ENCODE results near the gene KLF13.

KLF13 gene

DNA sequence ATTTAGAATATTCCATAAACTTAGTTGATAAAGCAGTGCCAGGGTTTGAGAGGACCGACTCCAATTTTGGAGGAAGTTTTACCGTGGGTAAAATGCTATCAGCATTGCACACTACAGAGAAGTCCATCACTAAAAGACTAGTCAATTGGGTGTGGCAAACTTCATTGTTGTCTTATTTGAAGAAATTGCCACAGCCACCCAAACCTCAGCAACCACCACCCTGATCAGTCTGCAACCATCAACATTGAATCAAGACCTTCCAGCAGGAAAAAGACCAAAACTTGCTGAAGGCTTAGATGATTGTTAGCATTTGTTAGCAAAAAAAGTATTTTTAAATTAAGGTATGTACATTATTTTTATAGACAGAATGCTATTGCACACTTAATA lies 60.5 kb downstream of the KLF13 start:
- DNase-seq: peak; percentile 30

DNA sequence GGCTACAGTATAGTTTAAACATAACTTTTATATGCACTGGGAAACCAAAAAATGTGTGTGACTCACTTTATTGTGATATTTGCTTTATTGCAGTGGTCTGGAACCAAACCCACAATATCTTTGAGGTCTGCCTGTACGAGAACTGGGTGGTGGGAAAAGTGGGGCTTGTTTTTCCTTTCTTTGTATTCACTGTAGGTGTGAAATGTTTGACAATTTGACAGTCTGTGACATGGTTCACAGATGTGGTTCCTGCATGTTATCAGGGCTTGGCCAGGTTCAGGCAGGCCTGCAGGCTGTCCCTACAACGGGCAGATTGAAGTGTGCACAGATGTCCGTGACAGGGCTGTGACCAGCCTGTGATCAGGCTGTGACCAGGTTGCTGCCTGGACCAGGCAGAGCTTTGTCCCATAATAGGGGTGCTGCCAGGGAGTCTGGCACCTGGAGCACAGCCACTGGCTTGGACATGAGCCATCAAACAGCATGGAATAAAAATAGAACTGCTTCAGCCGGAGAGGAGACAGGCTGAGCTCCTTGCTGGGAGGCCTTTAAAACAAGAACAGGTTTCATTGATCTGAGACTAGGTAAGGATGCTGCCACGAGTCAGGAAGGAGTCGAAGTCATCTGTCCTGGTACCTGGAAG lies 61.0 kb downstream of the KLF13 start:
- DNase-seq: peak; percentile 66

DNA sequence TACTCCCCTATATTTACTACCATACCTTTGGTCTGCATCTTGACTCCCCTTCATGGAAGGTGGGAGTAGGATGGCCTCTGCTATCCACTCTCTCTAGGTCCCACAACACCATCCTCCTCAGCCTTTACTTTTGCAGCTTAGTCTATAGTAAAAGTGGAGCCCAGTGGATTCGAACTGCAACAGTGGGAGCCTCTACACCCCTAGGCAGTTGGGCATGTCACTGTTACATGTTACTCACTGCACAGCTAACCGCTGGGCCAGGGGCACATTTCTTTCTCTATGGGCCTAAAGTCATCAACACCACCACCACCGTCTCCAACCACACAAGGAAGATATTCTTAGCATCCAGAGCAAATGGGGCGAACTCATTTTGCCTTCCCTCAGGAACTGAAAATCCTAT lies 62.9 kb downstream of the KLF13 start:
- peak; percentile 44 for DNase-seq

DNA sequence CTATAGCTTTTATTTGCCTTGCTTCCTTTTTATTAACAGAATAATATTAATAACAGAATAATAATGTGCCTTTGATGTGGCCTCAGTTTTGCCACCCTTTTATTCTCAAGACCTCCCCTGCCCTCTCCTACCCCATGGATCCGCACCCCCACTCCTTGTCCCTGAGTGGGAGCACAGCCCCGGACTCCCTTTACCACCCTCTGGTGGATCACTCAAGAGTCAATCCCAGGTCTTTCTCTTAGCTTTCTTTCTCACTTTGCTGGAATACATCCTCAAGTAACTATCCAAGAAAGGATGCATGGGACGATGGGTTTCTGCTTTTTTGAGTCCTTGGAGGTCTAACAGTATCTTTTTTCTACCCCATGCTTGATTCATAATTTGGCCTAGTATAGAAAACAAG lies 63.4 kb downstream of the KLF13 start:
- peak; percentile 19 for DNase-seq

DNA sequence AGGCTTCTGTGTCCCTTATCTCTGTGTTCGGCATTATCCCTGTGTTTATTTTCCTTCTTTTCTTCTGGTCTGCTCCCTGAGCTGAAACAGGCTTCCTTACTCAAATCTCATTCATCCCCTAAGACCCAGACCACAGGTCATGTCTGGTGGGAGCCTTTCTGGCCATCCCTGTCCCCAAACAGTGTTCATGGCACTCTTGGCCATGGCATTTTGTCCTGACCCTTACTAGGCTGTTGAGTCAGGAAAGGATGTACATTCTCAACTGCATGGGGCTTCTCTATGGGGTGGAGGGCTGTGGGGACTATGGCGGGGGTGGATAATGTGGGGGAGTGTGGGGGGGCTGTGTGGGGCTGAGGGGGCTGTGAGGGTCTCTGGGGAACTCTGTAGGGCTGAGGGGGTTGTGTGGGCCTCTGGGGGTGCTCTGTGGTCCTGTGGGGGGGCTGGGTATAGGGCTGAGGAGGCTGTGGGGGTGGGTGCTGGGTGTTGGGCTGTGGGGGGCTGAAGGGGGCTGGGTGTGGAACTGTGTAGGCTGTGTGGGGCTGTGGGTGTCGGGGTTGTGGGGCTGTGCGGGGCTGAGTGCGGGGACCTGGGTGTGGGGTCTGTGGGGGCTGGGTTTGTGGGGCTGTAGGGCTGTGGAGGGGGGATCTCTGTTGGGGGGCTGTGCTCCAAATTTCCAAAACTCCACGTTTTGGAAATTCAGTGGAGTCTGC lies 64.3 kb downstream of the KLF13 start:
- DNase-seq: peak; percentile 34

DNA sequence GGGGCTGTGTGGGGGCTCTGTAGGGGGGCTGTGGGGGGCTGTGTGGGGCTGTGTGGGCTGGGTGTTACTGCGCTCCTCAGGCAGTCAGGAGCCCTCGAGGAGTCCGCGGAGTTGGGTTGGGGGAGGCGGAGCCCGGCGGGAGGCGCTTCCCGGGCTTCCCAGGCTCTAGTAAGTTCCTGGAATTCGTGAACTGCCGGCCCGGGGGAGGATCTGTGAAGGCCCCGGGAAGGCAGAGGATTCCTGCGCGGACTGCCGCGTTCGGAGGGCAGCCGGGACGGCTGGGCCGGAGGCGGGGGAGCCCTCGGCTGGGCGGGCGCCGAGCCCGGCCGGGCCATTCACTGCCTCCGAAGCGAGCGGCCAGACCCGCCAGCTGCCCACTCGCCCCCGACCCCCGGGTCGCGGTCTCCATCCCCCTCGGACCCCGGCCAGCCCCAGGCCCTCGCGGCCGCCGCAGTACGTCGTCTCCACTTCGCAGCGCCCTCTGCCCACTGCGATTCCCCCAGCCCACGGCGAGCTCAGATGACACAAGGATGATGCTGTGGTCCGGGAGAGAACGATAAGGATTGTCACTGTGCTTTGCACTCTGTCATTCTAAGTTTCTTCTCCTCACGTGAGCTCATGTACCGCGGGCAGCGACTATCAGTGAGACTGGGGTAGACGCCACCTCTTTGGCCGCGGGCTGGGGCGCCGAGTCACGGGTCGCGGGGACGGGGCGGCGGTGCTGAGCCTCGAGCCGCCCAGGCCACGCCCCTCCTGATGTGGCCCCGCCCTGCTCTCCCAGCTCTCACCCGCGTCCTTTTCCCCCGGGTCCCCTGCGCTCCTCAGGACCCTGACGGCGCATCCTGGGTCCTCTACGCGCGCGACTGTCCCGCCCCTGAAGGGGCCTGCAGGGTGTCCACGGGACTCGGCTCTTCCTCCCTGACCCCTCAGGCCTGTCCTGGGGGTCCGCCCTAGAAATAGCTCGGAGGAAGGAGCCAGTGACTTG lies 65.3 kb downstream of the KLF13 start:
- DNase-seq: peak; percentile 92

DNA sequence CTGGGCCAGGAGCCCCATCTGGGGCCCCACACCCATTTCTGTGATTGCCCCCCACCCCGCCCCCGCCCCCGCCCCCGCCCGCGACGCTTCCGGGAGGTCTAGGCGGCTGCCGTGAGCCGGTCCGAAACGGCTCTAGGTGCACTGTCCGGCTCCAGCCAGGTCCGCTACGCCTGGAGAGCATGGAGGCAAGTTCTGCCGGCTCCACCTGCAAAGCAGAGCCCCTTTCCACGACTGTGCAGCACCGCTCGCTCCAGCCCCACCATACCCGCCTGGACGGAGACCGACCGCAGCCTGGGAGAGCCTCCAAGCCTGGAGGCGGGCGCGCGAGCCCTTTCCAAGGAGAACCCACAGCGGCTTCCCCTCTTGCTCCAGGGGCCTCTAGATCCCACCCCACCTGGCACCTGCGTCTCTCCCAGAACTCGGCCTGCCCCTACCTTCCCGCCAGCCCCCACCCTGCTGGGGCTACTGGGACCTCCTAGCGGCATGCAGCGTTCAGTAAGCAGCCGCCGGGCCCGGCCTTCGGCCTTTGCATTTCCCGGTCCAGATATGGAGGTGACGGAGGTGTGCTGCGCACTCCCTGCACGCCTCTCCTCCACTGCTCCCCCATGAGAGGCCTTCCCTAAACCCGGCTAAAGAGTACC lies 66.2 kb downstream of the KLF13 start:
- peak; percentile 65 for DNase-seq

DNA sequence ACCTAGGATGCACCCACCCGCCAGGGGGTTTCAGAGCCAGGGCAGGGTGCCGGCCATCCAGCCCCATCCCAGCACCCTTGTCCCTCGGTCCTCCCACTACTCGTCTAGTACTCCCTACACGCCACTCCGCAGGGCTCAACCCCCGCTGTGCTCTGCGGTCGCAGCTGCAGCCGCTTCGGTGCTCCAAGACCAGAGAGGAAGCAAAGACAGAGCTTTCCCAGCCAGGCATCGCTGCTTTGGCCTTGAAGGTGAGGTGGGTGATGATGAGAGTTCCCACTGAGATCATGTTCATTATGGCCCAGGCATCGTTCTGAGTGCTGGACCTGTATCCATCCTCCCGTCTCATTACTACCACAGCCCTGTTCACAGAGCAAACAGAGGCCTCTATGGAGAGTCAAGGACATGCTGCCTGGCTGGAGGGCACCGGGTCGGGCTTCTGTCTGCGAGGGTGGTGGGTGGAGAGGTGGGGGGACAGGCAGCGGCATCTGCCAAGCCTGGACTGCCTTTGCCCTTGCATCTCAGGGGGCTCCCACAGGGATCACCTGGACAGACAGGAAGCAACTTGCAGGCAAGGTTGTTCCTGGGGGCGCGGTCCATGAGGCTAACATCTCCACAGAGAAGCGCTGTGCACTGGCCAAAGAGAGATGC lies 66.9 kb downstream of the KLF13 start:
- DNase-seq: peak; percentile 60

DNA sequence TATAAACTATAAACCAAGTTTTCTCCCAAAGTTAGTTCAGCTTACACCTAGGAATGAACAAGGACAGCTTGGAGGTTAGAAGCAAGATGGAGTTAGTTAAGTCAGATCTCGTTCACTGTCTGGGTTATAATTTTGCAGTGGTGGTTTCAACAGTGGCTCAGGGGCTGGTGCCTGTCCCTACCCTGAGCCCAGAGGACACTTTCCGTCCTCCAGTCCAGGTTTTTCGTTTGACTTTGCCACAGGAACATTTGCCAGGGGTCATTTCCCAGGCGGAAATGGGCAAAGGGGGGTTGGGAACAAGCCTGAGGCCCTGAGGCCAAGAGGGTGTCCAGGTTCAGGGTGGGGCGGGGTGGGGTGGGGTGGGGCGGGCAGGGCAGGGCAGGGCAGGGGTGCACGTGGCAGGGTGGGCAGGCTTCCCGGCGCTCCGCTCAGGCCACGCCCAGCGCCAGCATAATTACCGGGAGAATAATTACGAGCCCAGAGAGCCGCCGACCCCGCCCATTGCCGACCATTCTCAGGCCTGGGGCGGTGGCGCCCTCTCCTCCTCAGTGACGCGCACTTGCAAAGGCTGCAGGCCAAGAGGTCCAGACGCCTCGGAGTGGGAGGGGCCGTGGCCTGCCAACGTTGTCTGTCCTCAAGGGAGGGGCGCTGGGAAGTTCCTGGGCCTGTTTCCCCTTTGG lies 70.4 kb downstream of the KLF13 start:
- no peak for DNase-seq

DNA sequence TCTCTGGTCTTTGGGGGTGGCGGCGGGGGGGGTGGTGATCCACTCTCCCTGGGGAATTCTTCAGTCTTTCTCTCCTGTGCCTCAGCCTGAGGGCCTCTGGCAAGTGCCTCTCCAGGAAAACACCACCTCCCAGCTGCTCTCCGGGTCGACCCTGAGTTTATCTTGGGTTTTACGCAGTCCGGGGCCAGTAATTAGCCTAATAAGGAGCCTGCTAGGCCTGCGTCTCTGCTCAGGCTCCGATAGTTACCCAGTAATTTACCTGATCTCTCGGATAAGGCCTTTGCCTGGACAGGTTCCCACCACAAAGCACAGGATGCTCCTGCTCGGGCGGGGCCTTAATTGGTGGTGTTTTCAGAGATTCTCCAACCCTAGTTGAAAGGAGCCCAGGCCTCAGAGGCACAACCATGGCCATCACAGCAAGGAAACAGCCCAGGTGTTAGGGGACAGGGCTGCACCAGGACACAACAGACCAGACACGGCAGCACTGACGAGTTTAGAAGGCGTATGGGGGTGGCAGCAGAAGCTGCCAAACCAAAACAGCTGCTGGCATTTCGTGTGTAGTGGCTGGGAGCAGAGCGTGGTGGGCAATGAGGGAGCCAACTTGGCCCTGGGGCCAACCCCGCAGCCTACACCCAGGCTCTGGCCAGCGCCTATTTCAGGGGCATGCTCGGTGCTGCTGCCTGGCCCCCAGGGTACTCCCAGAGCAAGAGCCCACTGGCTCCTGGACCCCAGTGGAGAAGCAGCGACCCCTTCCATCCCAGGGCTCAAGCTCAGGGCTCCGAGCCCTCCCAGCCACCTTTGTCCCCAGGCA lies 71.4 kb downstream of the KLF13 start:
- peak; percentile 56 for DNase-seq

DNA sequence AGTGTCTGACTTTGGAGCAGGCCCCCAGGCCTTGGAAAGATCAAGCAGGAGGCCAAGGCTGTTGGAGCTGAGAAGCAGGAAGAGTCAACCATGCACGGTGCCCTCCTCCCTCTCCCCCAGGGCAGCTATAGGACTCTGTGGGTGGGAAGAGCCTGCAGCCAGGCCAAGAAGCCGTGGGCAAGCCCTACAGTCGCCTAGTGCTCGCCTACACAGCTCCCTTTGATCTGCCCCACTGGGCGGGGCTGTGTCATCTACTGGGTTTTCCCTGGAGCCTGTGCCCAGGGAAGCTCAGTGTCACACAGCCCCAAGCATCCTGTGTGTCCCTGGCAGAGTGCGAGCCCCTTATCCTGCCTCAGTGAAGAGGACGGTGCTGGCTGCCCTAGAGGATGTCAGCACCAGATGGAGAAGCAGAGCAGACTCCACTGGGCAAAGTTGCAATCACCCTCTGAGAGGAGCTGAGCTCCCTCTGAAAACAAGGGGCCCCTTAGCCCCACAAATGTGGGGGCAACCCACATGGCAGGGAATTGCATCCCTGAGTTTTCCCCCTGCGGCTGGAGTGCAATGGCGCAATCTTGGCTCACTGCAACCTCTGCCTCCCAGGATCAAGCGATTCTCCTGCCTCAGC lies 72.2 kb downstream of the KLF13 start:
- DNase-seq: peak; percentile 71

DNA sequence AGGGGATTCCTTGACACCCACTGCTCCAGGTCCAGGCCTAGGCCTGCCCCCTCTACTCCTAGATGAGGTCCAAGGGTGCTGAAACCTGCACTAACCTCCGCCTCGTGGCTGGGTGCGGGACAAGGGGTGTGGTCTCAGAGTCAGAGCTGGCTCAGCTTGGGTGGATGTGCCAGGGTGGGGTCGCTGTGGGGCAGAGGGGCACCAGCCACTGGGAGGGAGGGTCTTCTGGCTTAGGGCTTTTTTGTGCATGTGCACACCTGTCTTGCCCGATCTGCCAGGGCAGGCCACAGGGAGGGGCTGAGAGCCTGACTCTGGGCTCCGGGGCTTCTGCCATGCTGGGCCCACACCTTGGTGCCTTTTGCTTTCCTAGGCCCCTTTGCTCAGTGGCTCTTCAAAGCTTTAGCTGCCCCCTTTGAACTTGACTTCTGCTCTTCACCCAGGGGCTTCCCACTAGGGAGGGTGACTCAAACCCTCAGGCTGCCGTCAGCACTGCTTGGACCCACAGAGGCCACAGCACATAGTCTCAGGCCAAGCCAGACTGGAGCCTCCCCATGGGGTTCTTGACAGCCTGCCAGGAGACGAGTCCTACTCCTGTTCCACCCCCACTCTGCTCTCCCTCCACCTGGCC lies 73.0 kb downstream of the KLF13 start:
- peak; percentile 61 for DNase-seq

DNA sequence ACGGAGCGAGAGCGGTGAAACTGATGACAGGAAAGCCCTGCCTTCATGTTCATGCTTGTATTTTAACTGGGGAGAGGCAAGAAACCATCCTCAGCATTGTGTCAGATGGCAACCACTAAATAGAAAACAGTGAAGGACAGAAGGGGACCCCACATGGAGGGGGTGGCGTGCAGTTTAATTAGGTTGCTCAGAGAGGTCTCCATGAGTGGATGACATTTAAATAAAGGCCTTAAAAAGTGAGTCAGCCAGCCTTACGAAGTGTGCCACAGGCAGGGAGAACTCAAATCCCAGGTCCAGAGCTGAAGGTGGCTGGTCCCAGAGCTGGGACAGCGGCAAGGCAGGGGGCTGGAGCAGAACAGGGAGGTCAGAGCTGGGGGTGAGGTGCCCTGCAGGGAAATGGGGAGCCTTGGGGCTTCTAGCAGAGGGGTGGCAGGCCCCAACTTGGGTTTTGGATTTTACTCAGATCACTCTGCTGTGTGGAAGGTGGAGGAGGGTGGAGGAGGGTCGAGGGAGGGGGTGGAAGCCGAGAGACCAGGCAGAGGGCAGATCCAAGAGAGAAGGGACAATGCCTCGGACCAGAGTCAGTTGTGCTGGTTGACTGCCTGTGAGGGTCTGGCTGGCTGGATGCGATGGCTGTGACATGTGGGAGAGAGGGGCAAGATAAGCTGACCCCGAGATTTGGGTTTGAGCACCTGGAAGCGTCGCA lies 73.7 kb downstream of the KLF13 start:
- DNase-seq: no peak

DNA sequence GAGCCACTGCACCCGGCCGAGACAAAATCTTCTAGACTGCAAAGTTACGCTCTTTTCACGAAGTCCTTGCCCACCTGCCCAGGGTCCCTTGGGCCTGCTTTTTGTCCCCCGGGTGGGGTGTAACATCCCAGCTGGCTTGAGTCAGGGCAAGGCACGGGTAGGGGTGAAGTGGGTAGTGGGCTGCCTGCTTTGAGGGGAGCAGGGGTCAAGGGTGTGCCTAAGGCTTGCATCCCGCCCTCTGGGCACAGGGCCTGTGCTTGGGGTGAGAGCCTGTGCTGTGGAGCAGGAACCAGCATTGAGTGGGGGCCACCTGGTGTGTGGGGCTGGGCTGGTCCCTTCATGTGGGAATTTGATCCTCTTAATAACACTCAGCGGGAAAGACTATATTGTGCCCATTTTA lies 74.6 kb downstream of the KLF13 start:
- DNase-seq: no peak

DNA sequence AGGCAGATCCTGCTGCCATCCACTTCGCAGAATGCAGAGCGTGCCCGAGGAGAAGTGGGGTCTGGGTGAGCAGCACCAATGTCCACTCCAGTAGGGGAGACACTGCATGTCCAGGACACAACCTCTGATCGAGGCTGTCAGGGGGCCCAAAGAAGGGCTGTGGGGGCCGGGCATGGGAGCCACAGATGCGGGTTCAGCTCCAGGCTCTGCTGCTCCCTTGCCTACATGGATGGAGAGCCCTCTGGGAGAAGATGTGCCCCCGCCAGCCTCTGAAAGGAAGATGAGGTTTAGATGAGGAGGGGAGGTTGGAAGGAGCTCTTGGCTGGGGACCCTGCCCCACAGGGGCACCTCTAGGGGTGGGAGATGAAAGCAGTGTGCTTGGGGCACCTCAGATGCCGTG lies 75.4 kb downstream of the KLF13 start:
- DNase-seq: no peak

DNA sequence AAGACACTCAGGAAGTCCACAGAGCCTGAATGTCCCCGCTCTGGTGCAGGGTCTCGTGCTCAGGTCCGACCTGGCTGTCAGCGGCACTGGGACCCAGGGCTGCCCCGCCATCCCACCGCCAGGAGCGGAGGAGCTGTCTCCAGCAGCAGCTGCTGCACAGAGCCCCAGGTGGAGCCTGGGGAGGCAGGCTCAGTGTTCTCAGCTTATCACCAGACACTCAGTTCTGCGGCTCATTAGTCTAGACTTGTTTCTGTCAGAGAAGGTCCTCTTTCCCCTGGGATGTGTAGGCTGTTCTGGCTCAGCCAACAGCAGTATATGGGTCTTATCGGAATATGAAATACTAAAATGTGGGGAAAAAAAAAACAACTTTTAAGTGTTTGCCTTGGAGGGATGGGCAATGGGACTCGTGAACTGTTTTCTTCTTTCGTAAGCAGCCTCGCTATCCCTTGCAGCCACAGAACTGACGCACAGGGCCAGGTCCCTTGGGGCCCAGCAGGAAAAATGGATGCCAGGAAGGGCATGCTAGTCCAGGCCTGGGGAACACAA lies 75.9 kb downstream of the KLF13 start:
- peak; percentile 14 for DNase-seq

DNA sequence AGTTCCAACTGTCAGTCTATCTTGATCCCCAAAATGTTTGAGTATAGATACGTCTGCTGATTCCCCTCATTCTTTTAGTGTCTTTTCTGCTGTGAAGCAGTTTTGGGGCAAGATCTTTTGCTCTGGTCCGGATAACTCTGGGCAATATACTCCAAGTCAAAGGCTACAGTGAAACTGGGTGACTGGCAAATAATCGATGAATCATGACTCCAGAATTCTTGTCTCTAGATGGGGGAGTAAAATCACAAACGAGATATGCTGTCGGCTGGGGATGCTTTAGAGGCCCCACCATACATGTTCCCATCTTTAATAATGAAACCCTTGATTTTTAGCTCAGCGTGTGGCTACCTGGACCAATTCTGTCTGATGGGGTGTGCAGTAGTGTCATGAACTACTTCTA lies 76.5 kb downstream of the KLF13 start:
- no peak for DNase-seq

DNA sequence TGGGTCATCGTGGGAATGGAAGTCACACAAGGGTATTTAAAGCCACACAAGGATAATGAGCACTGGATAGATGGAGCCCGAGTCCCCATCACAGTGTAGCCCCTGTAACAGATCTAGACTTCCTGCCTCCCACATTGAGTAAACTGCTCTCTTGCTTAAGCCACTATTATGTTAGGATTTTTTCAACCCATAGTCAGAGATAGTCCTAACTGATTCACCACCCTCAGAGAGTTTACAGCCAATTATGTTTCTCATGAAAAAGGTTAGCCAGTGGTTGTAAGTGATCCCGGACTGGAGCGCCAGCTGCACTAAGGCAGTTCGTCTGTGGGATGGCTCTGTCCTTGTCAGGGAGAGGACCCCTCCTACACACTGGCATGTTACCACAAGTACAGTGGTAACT lies 77.0 kb downstream of the KLF13 start:
- no peak for DNase-seq

DNA sequence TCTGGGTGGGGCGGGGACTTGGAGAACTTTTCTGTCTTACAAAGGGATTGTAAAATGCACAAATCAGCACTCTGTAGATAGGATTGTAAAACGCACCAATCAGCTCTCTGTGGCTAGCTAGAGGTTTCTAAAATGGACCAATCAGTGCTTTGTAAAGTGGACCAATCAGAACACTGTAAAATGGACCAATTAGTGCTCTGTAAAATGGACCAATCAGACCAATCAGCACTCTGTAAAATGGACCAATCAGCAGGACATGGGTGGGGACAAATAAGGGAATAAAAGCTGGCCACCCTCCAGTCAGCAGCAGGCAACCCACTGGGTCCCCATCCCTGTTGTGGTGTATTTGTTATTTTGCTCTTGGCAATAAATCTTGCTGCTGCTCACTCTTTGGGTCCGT lies 77.7 kb downstream of the KLF13 start:
- DNase-seq: no peak
